Spleen (tissue), 11 donors: Measurements from ENCODE around the gene IBA57. TPM values are rescaled to one million over a fixed set of nuclear protein-coding genes. Genes with fewer than 3 reads are reported as not detected.

Experiments used
- DNase-seq: peaks from one replicate; pipeline ENCODE4 v3.0.0-alpha.2; 2020
- H3K27ac ChIP-seq, 8 donors: fragments of 200-600 bp; sonication (generic) in 7 of 8; 1 replicate in 4 of 8; 2 replicates in 4 of 8; pipeline versions ENCODE4 v1.5.0 to v1.8.0; 2016 to 2021; ENCODE audit warnings: inconsistent platforms in 4 of 8, mild to moderate bottlenecking in 4 of 8, moderate library complexity in 1 of 8
- H3K27me3 ChIP-seq, 7 donors: fragments of 200-600 bp; sonication (generic) in 6 of 7; replicated peaks in 1 of 7; 1 replicate in 4 of 7; 2 replicates in 3 of 7; pipeline versions ENCODE4 v1.5.0 to v1.8.0; 2016 to 2021; ENCODE audit warnings: inconsistent platforms in 3 of 7, mild to moderate bottlenecking in 1 of 7
- H3K36me3 ChIP-seq, 6 donors: fragments of 200-600 bp; sonication (generic) in 5 of 6; 1 replicate in 4 of 6; 2 replicates in 2 of 6; pipeline versions ENCODE4 v1.5.0 to v1.8.0; 2016 to 2021; ENCODE audit warnings: inconsistent platforms in 2 of 6
- H3K4me1 ChIP-seq, 6 donors: fragments of 200-600 bp; sonication (generic) in 5 of 6; 1 replicate in 3 of 6; 2 replicates in 3 of 6; pipeline versions ENCODE4 v1.5.0 to v1.8.0; 2016 to 2021; ENCODE audit warnings: inconsistent platforms in 3 of 6
- H3K4me3 ChIP-seq, 8 donors: fragments of 200-600 bp; sonication (generic) in 7 of 8; 1 replicate in 4 of 8; 2 replicates in 4 of 8; pipeline versions ENCODE4 v1.5.0 to v1.8.0; 2016 to 2021; ENCODE audit warnings: inconsistent platforms in 4 of 8, mild to moderate bottlenecking in 4 of 8, moderate library complexity in 2 of 8
- H3K9me3 ChIP-seq, 8 donors: fragments of 200-600 bp; sonication (generic) in 7 of 8; 1 replicate in 4 of 8; 2 replicates in 4 of 8; pipeline versions ENCODE4 v1.5.0 to v1.8.0; 2016 to 2021; ENCODE audit warnings: inconsistent platforms in 4 of 8
- POLR2A ChIP-seq, 3 donors: fragments of 450-650 bp; IDR thresholded peaks; one replicate each; pipeline ENCODE4 v1.5.1; 2017; ENCODE audit warnings: antibody characterized with exemption in 3 of 3, mild to moderate bottlenecking in 1 of 3
- POLR2AphosphoS5 ChIP-seq, 3 donors: sonication (generic); formaldehyde crosslinking; IDR thresholded peaks; one replicate each; pipeline ENCODE4 v1.5.1; 2017; ENCODE audit warnings: antibody characterized with exemption in 3 of 3
- WGBS, 5 donors: extraction: QIAGEN DNeasy Blood & Tissue Kit in 3 of 5; methylation state at CpG; one replicate each; pipeline versions ENCODE4 v1.1.5 to v1.1.7; 2013 to 2018; 5-methylcytosine and 5-hydroxymethylcytosine counted together
- intact Hi-C: fragments of 100-400 bp; cut with DNase I; formaldehyde crosslinking; loops from one replicate; pipeline ENCODE4 v1.15.0; 2023; ENCODE audit warnings: low total_unique reads
- polyA plus RNA-seq, 3 donors: library from polyadenylated mRNA; stranded (reverse); fragments of 200-250 nt; gene quantifications; one replicate each; pipeline ENCODE4 v1.2.1, GENCODE V29; 2013
- total RNA-seq, 7 donors: library from RNA; depleted of rRNA in 3 of 7; stranded (reverse); fragments of >200 nt in 3 of 7; fragmentation: NEBNext Ultra II Directional in 4 of 7; extraction: Animal tissue kit (Norgen Biotek cat#: 25700) in 4 of 7; gene quantifications; one replicate each; pipeline versions ENCODE4 v1.1.0 to v1.2.1, GENCODE V29; 2016 to 2021
- TF ChIP-seq, protein P1 (sequence below), 11 experiments: fragments of 200-600 bp in 7 of 11; fragments of 450-650 bp in 4 of 11; sonication (generic) in 4 of 11; IDR thresholded peaks in 8 of 11; conservative IDR thresholded peaks in 3 of 11; 1 replicate in 7 of 11; 2 replicates in 4 of 11; pipeline versions ENCODE4 v1.4.0 to v1.8.0; 2016 to 2021; ENCODE audit warnings: antibody characterized with exemption in 11 of 11, inconsistent platforms in 4 of 11, mild to moderate bottlenecking in 1 of 11
- donor health status: healthy with polysubstance abuse.
- donor health status: DM: no; HTN: no; CAD: no; lungs with moderate emphysema.
- donor health status: DM: no; HTN: no; CAD: no.
- donor health status: Bipolar disorder and iron deficiency.
- donor health status: healthy.
- donor health status: DM: no; HTN: no; CAD: no.
- donor health status: DM: yes; HTN: yes; CAD: no.

The IBA57 gene
- total and polyA plus RNA-seq, 10 donors, result 0.59 to 14.7 (median 9.3) TPM

GRCh38 chr1:228205526-228206436 is 40.2 kb downstream of the IBA57 start:
- 30 to 54% (median 40%) methylated on average over 13 to 15 of the region's 15 CpGs for WGBS, 5 donors
- peaks cover 4 to 38% (median 13%) of the 10 kb centered on the region in 6 donors for H3K4me1 ChIP-seq
- H3K27me3 ChIP-seq, result peaks cover 0 to 26% (median 0%) of the 10 kb centered on the region in 7 donors
- H3K36me3 ChIP-seq, result no peaks in the 10 kb centered on the region
- H3K27ac ChIP-seq, result peak overlapping the region in 5 of 8 donors; percentile 35 to 65 (median 52)
- intact Hi-C loops, result no loop called here
- H3K9me3 ChIP-seq, result no peaks in the 10 kb centered on the region
- H3K4me3 ChIP-seq, result no peak overlapping the region
- DNase-seq, result peak; percentile 83
- no peak for TF ChIP-seq POLR2A (IDR thresholded peaks at IDR 0.05)
- TF ChIP-seq POLR2AphosphoS5 (IDR thresholded peaks at IDR 0.05), result peak; percentile 44 to 78 (median 76)

GRCh38 chr1:228206582-228207351 is 41.2 kb downstream of the IBA57 start:
- intact Hi-C loops, result no loop called here
- Histone ChIP-seq H3K4me1 (peaks cover 4 to 38% (median 13%) of the 10 kb centered on the region in 6 donors), H3K27ac (peak overlapping the region in 5 of 8 donors; percentile 35 to 65 (median 52)), H3K36me3 (no peaks in the 10 kb centered on the region), H3K4me3 (no peak overlapping the region), H3K27me3 (peaks cover 0 to 26% (median 0%) of the 10 kb centered on the region in 7 donors), H3K9me3 (no peaks in the 10 kb centered on the region)
- no peak for DNase-seq
- WGBS, 5 donors, result 71 to 83% (median 74%) methylated on average over 10 to 16 of the region's 16 CpGs
- no peak for TF ChIP-seq POLR2A (IDR thresholded peaks at IDR 0.05)

- WGBS, 5 donors, result 78 to 90% (median 83%) methylated on average over 5 to 8 of the region's 8 CpGs
- Histone ChIP-seq H3K27ac (no peak overlapping the region), H3K36me3 (no peaks in the 10 kb centered on the region), H3K4me1 (peaks cover 4 to 38% (median 14%) of the 10 kb centered on the region in 6 donors), H3K27me3 (peaks cover 0 to 26% (median 0%) of the 10 kb centered on the region in 7 donors), H3K9me3 (no peaks in the 10 kb centered on the region), H3K4me3 (no peak overlapping the region)
- TF ChIP-seq POLR2A (IDR thresholded peaks at IDR 0.05), result no peak
- TF ChIP-seq, protein P1, sequence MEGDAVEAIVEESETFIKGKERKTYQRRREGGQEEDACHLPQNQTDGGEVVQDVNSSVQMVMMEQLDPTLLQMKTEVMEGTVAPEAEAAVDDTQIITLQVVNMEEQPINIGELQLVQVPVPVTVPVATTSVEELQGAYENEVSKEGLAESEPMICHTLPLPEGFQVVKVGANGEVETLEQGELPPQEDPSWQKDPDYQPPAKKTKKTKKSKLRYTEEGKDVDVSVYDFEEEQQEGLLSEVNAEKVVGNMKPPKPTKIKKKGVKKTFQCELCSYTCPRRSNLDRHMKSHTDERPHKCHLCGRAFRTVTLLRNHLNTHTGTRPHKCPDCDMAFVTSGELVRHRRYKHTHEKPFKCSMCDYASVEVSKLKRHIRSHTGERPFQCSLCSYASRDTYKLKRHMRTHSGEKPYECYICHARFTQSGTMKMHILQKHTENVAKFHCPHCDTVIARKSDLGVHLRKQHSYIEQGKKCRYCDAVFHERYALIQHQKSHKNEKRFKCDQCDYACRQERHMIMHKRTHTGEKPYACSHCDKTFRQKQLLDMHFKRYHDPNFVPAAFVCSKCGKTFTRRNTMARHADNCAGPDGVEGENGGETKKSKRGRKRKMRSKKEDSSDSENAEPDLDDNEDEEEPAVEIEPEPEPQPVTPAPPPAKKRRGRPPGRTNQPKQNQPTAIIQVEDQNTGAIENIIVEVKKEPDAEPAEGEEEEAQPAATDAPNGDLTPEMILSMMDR (IDR thresholded peaks at IDR 0.05 in 8 of 11, conservative IDR thresholded peaks at IDR 0.05 in 3 of 11), result no peak
- no peak for TF ChIP-seq POLR2AphosphoS5 (IDR thresholded peaks at IDR 0.05)
- intact Hi-C loops, result no loop called here
- no peak for DNase-seq
Measured at GRCh38 chr1:228207381-228207810, 41.8 kb downstream of the IBA57 start.

DNA sequence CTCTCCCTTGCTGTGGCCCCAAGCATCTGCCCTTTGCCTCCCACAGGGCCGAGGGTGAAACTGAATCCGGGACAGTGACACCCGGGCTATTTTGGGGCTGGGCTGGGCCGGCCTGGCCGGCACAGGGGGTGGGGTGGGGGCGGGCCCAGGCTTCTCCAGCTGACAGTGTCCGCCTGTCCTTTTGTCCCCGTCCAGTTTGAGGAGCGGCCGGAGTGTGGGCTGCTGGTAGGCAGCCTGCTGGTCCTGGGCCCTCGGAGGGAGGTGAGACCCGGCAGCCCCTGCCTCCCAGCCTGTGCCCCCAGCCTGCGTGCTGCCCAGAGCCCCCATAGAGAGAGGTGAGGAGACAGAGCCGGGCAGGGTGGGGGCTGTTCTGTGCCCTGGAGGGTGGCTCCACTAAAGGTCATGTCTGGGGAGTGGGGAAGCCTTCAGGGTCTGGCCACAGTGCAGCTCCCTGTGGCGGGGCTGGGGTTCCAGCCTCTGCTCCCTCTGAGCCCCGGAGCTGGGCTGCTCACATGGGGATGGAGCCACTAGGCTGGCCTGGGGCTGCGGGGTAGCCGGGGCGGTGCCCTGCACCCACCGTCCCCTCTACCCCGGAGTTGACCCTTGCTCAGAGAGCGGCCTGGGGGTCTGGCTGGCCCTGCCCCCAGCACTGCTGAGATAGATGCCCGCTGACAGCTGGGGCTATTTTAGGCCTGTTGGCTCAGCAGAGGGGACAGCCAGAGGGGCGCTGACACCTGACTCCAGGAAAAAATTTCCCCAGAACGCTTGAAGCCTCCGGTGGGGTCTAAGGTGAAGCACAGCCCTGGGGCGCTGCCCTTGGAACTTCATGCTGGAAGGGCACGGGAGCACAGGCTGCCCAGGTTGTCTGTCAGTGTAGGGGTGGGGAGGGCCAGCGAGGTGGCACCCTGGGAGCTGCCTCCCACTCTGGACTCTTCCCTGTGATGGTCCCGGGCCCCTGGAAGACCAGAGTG is 42.5 kb downstream of the IBA57 start, which contains the start of gene OBSCN:
Gene OBSCN (plus strand): TSS at position 194 of the 971 bp plus-strand sequence. CDS start 3,740 bp downstream, outside the sequence.
- H3K4me3 ChIP-seq, result no peak within 1 kb of the TSS
- peak within 1 kb of the TSS in 3 of 8 donors; percentile 37 to 65 (median 53) for H3K27ac ChIP-seq
- 57 to 71% (median 66%) methylated on average over 12 to 30 of the region's 30 CpGs for whole genome bisulfite sequencing, 5 donors
- no peaks in the 10 kb centered on the region for H3K9me3 ChIP-seq
- peaks cover 7 to 46% (median 19%) of the 10 kb centered on the region in 6 donors for H3K4me1 ChIP-seq
- intact Hi-C loops, result no loop called here
- no peak for DNase-seq
- peaks cover 0 to 31% (median 0%) of the 10 kb centered on the region in 7 donors for H3K27me3 ChIP-seq
- TF ChIP-seq POLR2AphosphoS5 (IDR thresholded peaks at IDR 0.05) (no peak), POLR2A (IDR thresholded peaks at IDR 0.05) (no peak)
- TF ChIP-seq, protein P1 (IDR thresholded peaks at IDR 0.05 in 8 of 11, conservative IDR thresholded peaks at IDR 0.05 in 3 of 11), result no peak
- no peaks in the 10 kb centered on the region for H3K36me3 ChIP-seq
